ENCODE results near the gene SEPTIN11. TPM values are rescaled to one million over a fixed set of nuclear protein-coding genes. Genes with fewer than 3 reads are reported as not detected.

SEPTIN11 gene
- total RNA-seq, 2 experiments from 2014 or later: 51.9 to 60.0 TPM

DNA sequence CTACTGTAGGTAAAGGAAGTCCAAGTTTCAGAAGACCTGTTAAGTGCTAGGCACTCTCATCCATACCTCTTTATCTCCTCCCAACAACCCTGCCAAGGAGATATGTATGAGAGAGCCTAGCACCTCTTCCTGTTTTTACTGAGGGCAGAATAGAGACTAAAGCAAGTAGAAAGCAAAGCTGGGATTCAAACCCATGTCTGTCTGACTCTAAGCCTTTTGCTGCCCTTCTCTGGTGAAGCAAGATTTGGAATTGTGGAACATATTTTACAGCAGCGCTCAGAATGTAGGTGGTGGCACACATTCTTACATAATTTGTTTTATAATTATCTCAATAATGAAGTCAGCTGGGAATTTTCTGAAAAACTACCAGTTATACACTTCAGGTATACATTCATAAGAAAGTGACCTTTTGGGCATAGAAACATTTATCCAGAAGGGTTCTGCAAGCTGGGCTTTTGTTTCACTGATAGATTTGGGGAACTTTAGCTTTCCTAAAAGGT lies 41.7 kb downstream of the SEPTIN11 start:
- POLR2A ChIA-PET: interaction anchor here (1.2 kb wide), 1 partner anchor 41 kb away, joined by 4 read pairs; no protein-coding TSS in a partner anchor
- no peak for ATAC-seq (ENCODE audit: low read depth)
- Mint-ChIP-seq H3K36me3 (peaks cover 16% of the 10 kb centered on the region), H3K27me3 (no peaks in the 10 kb centered on the region), H3K4me1 (peaks cover 57% of the 10 kb centered on the region), H3K9me3 (no peaks in the 10 kb centered on the region), H3K4me3 (peak overlapping the region; percentile 20), H3K27ac (no peak overlapping the region)
- no peak for DNase-seq

DNA sequence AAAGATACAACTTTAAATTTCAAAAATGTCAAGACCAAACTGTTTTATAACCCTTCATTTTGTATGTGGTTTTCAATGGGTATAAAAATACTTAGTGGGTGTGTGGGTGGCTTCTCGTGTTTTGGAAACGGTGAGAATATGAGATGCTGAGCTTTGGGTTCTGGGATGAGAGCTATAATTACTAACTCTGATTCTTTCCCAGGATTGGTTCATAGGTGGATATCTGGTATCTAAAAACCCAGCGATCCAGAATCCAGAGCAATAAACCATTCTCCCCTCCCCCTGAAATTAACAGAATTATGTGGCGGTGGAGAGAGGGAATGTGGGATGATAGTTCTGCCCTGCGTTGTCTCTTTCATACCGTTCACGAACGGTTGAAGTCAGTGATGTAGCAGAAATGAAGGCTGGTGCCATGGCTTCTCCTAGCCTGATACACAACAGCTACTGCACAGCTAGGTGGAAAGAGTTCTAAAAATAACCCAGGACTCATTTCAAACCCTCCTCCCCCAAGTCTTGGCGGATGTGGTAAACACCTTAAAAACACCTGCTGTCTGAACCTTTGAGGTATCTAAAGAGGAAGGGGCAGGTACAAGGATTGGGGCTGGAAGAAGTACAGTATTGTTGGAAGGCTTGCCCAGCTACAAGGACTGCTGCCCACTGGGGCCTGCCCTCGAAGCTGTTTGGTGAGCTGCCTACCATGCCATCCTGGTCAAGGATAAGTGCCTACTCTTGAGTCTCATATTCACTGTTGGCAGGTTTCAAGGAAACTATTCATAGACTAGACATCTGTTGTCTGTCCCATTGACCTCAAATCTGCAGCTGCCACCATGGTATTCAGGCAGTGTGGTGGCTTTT lies 44.5 kb downstream of the SEPTIN11 start:
- POLR2A ChIA-PET: interaction anchor here (0.8 to 1.8 kb wide), 4 partner anchors 11 to 45 kb away, joined by 3 to 8 read pairs (median 4); partner anchors contain the start of gene SEPTIN11
- H3K9me3 Mint-ChIP-seq: no peaks in the 10 kb centered on the region
- peak overlapping the region; percentile 75 for H3K27ac Mint-ChIP-seq
- peaks cover 37% of the 10 kb centered on the region for H3K36me3 Mint-ChIP-seq
- peaks cover 43% of the 10 kb centered on the region for H3K4me1 Mint-ChIP-seq
- DNase-seq: peak; percentile 58
- H3K27me3 Mint-ChIP-seq: no peaks in the 10 kb centered on the region
- ATAC-seq (ENCODE audit: low read depth): peak; percentile 79
- peak overlapping the region; percentile 73 for H3K4me3 Mint-ChIP-seq

DNA sequence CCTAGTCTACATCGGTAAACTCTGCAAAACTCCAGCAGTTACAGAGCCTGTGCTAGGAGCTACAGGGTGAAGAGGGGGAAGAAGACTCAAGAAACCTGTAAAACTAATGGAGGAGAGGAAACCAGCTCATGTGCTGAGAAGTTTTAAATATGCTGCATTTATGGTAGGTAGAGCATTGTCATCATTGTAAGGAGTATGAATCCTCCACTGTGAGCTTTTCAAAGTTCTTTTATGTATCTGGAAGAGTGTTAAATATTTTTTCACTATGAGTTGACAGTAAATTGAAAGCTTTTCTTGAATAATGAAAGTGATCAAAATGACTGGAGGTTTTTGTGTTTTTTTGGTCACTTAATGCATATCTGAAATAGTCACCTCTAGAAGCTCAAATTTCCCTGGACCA lies 46.2 kb downstream of the SEPTIN11 start:
- Mint-ChIP-seq H3K9me3 (no peaks in the 10 kb centered on the region), H3K27me3 (no peaks in the 10 kb centered on the region), H3K27ac (peak overlapping the region; percentile 19), H3K4me1 (peaks cover 32% of the 10 kb centered on the region), H3K4me3 (no peak overlapping the region), H3K36me3 (peaks cover 35% of the 10 kb centered on the region)
- ATAC-seq (ENCODE audit: low read depth): no peak
- no peak for DNase-seq
- POLR2A ChIA-PET: interaction anchor here (1.1 to 1.2 kb wide), 4 partner anchors 12 to 36 kb away, joined by 3 to 5 read pairs (median 3); no protein-coding TSS in a partner anchor

DNA sequence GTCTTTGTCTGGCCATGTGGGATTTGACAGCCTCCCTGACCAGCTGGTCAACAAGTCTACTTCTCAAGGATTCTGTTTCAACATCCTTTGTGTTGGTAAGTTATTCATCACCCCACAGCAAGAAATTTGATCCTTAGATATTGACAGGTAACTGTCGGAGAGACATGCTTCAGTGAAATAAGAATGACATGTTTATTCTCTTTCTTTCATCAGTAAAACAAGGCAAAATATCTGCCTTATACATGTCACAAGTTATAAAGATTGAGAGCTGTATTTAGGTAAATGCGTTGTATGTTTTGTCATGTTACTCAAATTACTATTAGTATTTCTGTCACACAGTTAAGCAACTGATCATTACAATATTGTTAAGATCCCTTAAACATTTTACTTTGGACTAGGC lies 46.9 kb downstream of the SEPTIN11 start:
- H3K4me3 Mint-ChIP-seq: no peak overlapping the region
- H3K36me3 Mint-ChIP-seq: peaks cover 31% of the 10 kb centered on the region
- peaks cover 28% of the 10 kb centered on the region for H3K4me1 Mint-ChIP-seq
- no peaks in the 10 kb centered on the region for H3K9me3 Mint-ChIP-seq
- no peak overlapping the region for H3K27ac Mint-ChIP-seq
- POLR2A ChIA-PET: interaction anchor here (1.2 kb wide), 1 partner anchor 11 kb away, joined by 3 read pairs; no protein-coding TSS in a partner anchor
- H3K27me3 Mint-ChIP-seq: no peaks in the 10 kb centered on the region
- DNase-seq (no peak), ATAC-seq (ENCODE audit: low read depth) (no peak)

DNA sequence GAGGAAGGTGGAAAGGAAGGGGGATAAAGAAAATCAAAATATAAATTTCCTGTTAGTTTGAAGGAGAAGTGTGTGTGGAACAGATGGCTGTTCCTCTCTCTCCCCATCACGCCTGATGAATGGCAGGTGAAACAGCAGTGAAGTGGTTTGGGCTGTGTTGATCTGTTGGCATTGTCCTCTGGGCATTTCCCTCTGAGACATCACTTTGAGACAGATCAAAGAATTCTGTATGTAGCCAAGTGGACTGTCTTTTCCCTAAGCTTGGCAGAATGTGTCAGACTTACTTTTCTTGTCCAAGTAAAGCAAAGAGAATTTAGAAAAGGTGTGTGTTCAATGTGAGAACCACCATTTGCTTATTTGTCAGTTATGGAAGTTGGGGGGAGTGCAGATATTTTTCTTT lies 47.5 kb downstream of the SEPTIN11 start:
- Mint-ChIP-seq H3K4me3 (no peak overlapping the region), H3K27ac (no peak overlapping the region), H3K4me1 (peaks cover 25% of the 10 kb centered on the region), H3K9me3 (no peaks in the 10 kb centered on the region), H3K27me3 (no peaks in the 10 kb centered on the region), H3K36me3 (peaks cover 29% of the 10 kb centered on the region)
- ATAC-seq (ENCODE audit: low read depth) (no peak), DNase-seq (no peak)
- POLR2A ChIA-PET: no interaction called here

DNA sequence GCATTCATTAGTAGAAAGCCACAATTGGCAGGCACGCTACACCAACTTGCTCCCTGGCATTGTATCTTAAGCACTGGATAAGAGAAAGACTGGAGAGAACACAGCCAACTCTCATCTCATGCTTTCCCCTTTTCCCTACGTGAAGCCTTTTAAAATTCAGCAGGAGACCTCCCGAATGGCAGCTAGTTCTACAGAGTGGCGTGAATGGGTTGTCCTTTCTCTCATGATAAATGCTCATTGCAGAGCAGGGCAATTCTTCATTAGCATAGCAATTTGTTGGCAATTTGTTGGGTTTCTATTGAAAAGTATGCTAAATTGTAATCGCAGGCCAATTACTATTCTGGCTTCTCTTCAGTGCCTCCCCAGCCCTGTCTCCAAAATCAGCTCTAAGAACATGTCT lies 48.0 kb downstream of the SEPTIN11 start:
- H3K4me3 Mint-ChIP-seq: no peak overlapping the region
- POLR2A ChIA-PET: no interaction called here
- peaks cover 23% of the 10 kb centered on the region for H3K4me1 Mint-ChIP-seq
- DNase-seq: no peak
- no peaks in the 10 kb centered on the region for H3K9me3 Mint-ChIP-seq
- no peaks in the 10 kb centered on the region for H3K27me3 Mint-ChIP-seq
- no peak overlapping the region for H3K27ac Mint-ChIP-seq
- no peak for ATAC-seq (ENCODE audit: low read depth)
- peaks cover 29% of the 10 kb centered on the region for H3K36me3 Mint-ChIP-seq

DNA sequence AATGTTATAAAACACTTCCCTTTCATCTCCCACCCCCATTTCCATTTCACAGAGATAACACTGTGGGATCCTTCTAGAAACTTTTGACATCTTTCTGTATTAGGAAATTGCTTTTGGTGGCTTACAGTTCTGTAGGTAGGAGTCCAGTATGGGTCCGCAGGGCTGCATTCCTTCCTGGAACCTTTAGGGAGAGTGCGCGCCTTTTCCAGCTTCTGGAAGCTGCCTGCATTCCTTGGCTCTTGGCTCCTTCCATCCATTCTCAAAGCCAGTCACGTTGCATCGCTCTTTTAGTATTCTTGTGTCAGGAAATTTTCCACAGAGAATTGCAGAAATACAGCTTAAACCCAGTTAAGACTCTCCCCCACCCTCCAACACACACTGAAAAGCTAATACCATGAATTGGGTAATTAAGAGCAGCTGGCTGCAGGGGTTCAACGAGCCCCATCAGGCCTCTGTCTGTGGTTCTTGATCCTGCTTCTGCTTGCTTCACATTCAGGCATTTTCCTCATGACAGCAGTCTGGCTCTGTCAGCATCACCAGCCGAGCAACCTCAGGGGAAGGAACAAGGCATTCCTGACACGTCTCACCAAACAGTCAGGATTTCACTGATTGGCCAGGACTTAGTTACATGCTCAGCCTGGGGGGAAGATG lies 48.8 kb downstream of the SEPTIN11 start:
- POLR2A ChIA-PET: no interaction called here
- peaks cover 17% of the 10 kb centered on the region for H3K4me1 Mint-ChIP-seq

More for the DNA sequence above, 48.8 kb downstream of the SEPTIN11 start:
- H3K4me3 Mint-ChIP-seq: no peak overlapping the region
- no peak overlapping the region for H3K27ac Mint-ChIP-seq
- peaks cover 31% of the 10 kb centered on the region for H3K36me3 Mint-ChIP-seq
- H3K27me3 Mint-ChIP-seq: no peaks in the 10 kb centered on the region
- ATAC-seq (ENCODE audit: low read depth) (no peak), DNase-seq (no peak)
- H3K9me3 Mint-ChIP-seq: no peaks in the 10 kb centered on the region

Other genes with a start within 250 kb of the SEPTIN11 start
- under 1 TPM in 1 of 2 experiments, not detected in 1; 0.09 TPM for gene SOWAHB, start 51.6 kb upstream of the SEPTIN11 start, total RNA-seq
- gene CCNI, start 126.2 kb downstream of the SEPTIN11 start, total RNA-seq: 100 to 1,000 TPM; 243 to 244 TPM
- 10 to 100 TPM; 29.3 to 29.7 TPM for gene CCNG2, start 207.5 kb downstream of the SEPTIN11 start, total RNA-seq